GM06990 (cell line): ENCODE data around the gene ROBO4.

Experiments used
- DNase-seq: peaks from one replicate; pipeline ENCODE4 v3.0.0-alpha.2; 2011; ENCODE audit not compliant: insufficient read length; ENCODE audit errors: extremely low read depth
- H3K27me3 ChIP-seq: replicated peaks from 2 replicates; pipeline ENCODE4 v1.6.0; 2011; ENCODE audit warnings: low read length; ENCODE audit not compliant: control insufficient read depth, insufficient read depth
- H3K36me3 ChIP-seq: 2 replicates; pipeline ENCODE4 v1.5.1; 2011; ENCODE audit warnings: low read length; ENCODE audit not compliant: control insufficient read depth, insufficient read depth
- H3K4me3 ChIP-seq: replicated peaks from 2 replicates; pipeline ENCODE4 v1.5.1; 2011; ENCODE audit warnings: low read depth, mild to moderate bottlenecking, control low read depth, low read length
- TF ChIP-seq, protein P1 (sequence below): IDR thresholded peaks from 2 replicates; pipeline ENCODE4 v1.5.1; 2011; ENCODE audit warnings: low read length, control low read depth, mild to moderate bottlenecking, inconsistent platforms; ENCODE audit not compliant: insufficient read depth, poor library complexity, severe bottlenecking

Gene ROBO4

DNA sequence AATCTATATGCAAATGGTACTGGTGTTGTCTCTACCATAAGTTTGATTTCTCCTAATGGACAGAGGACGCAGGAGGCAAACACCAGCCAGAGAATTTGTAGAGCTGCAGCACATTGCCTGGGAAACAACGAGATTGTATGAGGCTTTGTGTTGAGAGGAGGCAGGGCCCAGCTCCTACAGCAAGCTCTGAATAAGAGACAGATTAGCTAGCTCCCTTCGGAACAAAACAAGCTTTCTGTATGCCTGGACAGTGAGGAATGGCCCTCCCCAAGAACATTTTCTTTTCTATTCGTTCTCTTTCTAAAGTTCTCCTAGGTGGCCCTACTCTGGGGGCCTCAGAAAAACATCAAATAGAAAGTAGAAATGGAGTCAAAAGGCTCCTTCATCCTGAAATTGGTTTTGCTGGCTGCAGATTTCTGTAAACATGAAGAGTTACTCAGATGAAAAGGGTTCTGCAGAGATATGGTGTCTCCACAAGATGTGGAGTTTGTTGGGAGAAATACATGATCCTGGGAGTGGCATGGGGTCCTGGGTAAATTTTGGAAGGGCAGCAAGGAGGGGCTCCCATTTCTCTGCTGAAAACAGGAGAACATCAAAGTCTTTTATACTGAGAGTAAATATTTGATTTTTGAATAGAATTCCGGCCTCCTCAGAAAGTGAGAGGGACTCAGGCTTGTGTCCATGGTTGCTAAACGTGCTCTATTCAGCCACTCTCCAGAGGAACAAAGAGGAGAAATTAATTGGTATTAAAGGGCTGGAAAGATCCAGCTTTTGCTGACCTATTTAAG is 45.0 kb upstream of the ROBO4 start:
- TF ChIP-seq, protein P1, sequence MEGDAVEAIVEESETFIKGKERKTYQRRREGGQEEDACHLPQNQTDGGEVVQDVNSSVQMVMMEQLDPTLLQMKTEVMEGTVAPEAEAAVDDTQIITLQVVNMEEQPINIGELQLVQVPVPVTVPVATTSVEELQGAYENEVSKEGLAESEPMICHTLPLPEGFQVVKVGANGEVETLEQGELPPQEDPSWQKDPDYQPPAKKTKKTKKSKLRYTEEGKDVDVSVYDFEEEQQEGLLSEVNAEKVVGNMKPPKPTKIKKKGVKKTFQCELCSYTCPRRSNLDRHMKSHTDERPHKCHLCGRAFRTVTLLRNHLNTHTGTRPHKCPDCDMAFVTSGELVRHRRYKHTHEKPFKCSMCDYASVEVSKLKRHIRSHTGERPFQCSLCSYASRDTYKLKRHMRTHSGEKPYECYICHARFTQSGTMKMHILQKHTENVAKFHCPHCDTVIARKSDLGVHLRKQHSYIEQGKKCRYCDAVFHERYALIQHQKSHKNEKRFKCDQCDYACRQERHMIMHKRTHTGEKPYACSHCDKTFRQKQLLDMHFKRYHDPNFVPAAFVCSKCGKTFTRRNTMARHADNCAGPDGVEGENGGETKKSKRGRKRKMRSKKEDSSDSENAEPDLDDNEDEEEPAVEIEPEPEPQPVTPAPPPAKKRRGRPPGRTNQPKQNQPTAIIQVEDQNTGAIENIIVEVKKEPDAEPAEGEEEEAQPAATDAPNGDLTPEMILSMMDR, result no peak
- Histone ChIP-seq H3K36me3 (no peaks in the 10 kb centered on the region), H3K27me3 (no peaks in the 10 kb centered on the region; the same call in 1 of the 2 replicates), H3K4me3 (no peak overlapping the region)
- DNase-seq, result no peak

GRCh38 chr11:124941703-124942102 is 44.0 kb upstream of the ROBO4 start:
- DNase-seq, result no peak
- Histone ChIP-seq H3K27me3 (no peaks in the 10 kb centered on the region; the same call in none of the 2 replicates), H3K4me3 (no peak overlapping the region), H3K36me3 (no peaks in the 10 kb centered on the region)
- TF ChIP-seq, protein P1, result no peak

DNA sequence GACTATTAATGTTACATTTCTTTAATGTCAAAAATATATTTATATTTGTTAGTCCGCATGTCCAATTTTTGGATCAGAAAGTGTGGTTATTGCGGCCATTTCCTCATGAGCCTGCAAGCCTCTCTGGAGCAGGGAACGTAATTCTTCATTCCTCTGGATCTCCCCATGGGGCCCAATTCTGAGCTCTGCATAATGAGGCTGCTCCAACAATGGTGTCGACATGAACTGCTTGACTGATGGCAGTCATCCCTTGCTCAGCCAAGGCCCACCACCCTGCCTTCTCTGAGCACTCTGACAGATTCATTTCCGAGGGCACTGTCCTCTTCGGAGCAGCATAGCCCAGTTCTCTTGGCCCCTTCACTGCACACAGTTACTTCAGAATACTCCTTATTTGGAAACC is 41.3 kb upstream of the ROBO4 start:
- DNase-seq, result no peak
- TF ChIP-seq, protein P1, result no peak
- H3K4me3 ChIP-seq, result no peak overlapping the region
- peaks cover 1% of the 10 kb centered on the region for H3K27me3 ChIP-seq
- no peaks in the 10 kb centered on the region for H3K36me3 ChIP-seq

DNA sequence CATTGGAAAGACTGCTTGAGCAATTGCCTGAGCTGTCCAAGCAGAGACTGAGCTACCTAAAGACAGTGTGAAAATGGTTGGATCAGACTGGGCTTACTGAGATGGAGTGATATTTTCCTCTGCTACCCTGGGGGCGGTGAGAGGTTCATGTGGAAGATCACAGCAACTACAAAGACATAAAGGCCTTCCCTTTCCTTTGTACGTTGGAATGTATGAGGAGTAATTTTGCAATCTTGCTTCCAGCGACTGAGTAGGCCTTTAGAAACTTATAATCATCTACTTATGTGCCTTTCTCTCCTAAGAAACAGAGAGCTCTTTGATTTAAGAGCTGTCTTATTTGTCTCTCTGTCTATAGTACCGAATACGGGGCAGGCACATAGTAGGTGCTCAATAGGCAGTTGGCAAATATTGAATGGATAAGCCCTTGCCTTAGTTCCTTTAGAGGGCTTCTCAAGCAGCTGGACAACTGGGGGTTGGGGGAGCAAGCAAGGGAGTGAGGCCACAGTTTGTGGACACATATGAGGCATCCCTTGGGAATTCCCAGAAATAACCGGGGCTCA is 40.6 kb upstream of the ROBO4 start:
- Histone ChIP-seq H3K4me3 (no peak overlapping the region), H3K27me3 (peaks cover 1% of the 10 kb centered on the region), H3K36me3 (no peaks in the 10 kb centered on the region)
- DNase-seq, result no peak
- TF ChIP-seq, protein P1, result no peak

GRCh38 chr11:124937336-124937935 is 39.8 kb upstream of the ROBO4 start:
- no peak for DNase-seq
- no peaks in the 10 kb centered on the region for H3K36me3 ChIP-seq
- H3K4me3 ChIP-seq, result no peak overlapping the region
- peaks cover 1% of the 10 kb centered on the region for H3K27me3 ChIP-seq
- TF ChIP-seq, protein P1, result no peak
